ENCODE results near the gene ADAM10.

- TF ChIP-seq ZNF398 (tag by site-specific recombination; IDR thresholded peaks at IDR 0.05) (no peak), ZBTB11 (tag by site-specific recombination; conservative IDR thresholded peaks at IDR 0.05; ENCODE audit: low read depth) (no peak), ZSCAN30 (tag by site-specific recombination; IDR thresholded peaks at IDR 0.05) (no peak)
Observed at GRCh38 chr15:58594898-58595297, 154.6 kb downstream of the ADAM10 start.

Data from HEK293 (cell line).